GM18511 (cell line): ENCODE results near the gene SPATA25.
A peak's percentile ranks its signal among the peaks of the same experiment; 100 is the strongest.
"Not testable (repeated sequence)": the region's sequence is repeated elsewhere in the genome, so short reads cannot be mapped to it uniquely, and the experiment has no call there.

ENCODE experiments used
- ATAC-seq: cut with Tn5 transposase; IDR thresholded peaks from one replicate; pipeline ENCODE4 v1.9.1; 2021; ENCODE audit warnings: mild to moderate bottlenecking, moderate library complexity; ENCODE audit not compliant: unreplicated experiment

Gene SPATA25

GRCh38 chr20:45917790-45918141, 30.3 kb upstream of the SPATA25 start:
- no peak for ATAC-seq

GRCh38 chr20:45913116-45913515, 25.7 kb upstream of the SPATA25 start:
- no peak for ATAC-seq

DNA sequence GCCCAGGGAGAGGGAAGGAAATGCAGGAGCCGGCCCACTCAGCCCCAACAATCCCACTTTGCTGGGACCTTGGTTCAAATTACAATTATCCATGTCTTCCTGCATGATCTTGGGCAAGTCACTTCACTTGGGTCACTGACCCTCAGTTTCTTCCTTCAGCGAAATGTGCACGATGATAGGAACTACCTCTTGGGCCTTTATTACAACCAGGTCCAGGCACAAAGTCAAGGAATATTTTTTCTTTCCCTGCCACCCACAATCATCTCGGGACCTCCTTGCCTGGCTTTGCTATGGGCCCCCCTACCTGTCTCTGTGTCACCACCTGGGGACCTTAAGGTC, 24.9 kb upstream of the SPATA25 start:
- no peak for ATAC-seq

GRCh38 chr20:45911486-45912343, 24.3 kb upstream of the SPATA25 start, which contains the start of gene PLTP:
Gene PLTP, minus strand, starts transcription at chr20:45912155. Its CDS starts 703 bp downstream, at chr20:45911452.
- ATAC-seq: no peak

DNA sequence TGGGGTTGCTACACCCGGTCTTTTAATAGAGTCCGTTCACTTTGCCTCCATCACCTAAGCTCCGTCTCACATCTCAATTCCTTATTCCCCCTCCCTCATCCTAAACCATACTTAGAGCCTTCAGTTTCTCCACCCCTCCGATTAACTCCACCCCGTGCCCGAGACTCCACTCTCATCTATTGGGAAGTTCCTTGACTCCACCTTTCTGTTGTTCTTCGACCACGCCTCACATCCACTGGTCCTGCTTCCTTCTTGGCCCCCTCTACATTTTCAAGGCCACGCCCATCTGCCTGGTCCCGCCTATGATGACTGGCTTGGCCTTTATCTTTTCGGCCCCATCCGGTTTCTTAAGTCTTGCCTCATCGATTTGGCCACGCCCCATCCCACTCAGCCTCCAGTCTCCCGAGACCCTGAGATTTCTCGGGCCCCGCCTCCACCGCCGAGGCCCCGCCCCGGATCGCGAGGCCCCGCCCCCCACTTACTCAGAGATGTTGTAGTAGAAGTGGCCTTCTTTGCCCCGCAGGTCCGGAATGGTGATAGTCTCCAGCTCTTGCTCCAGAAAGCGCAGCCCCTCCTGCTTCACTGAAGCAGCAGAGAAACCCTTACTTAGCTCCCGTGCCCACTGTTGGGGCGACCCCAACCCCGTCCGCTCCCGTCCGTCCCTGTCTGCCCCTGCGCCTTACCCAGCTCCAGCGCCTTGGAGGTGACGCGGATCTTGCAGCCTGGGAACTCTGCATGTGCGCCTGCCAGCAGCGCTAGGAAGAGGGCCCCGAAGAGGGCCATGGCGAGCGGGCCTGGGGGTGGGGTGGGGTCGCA, 23.5 kb upstream of the SPATA25 start:
- peak; percentile 93 for ATAC-seq

GRCh38 chr20:45909817-45910669, 22.6 kb upstream of the SPATA25 start:
- ATAC-seq: no peak

GRCh38 chr20:45909336-45909808, 21.9 kb upstream of the SPATA25 start:
- no peak for ATAC-seq

- no peak for ATAC-seq
Observed at GRCh38 chr20:45908084-45908483, 20.7 kb upstream of the SPATA25 start.

- ATAC-seq: no peak
Observed at GRCh38 chr20:45907219-45907948, 20.0 kb upstream of the SPATA25 start.

DNA sequence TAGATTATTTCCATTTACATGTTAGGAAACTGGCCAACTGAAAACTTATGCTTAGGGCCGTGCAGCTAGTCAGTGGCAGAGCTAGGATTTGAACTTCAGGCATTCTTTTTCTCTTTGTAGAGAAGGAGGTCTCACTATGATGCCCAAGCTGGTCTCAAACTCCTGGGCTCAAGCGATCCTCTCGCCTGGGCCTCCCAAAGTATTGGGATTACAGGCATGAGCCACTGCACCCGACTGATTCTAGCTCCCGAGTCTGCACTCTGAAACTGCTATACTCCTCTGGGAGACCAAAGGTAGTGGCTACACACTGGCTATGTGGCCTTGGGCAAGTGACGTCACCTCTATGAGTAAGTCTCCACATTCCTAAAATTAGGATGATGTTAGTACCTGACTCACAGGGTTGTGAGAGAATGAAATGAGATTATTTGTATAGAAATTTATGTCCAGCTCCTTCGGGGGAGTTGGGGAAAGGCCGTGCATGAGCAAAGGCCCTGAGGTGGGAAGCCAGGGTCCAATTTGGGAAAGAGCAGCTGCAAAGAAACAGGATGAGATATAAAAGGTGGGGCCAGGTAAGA, 18.2 kb upstream of the SPATA25 start:
- ATAC-seq: no peak

- ATAC-seq: no peak
Observed at GRCh38 chr20:45904583-45905504, 17.4 kb upstream of the SPATA25 start.

- ATAC-seq: no peak
Observed at GRCh38 chr20:45902199-45902701, 14.8 kb upstream of the SPATA25 start.

DNA sequence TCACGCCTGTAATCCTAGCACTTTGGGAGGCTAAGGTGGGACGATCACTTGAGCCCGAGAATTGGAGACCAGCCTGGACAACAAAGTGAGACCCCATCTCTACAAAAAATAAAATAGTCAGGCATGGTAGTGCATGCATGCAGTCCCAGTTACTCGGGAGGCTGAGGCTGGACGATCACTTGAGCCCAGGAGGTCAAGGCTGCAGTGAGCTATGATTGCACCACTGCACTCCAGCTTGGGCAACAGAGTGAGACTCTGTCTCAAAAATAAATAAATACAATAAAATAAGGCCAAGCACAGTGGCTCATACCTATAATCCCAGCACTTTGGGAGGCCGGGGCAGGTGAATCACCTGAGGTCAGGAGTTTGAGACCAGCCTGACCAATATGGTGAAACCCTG, 13.9 kb upstream of the SPATA25 start:
- not testable (repeated sequence) for ATAC-seq

DNA sequence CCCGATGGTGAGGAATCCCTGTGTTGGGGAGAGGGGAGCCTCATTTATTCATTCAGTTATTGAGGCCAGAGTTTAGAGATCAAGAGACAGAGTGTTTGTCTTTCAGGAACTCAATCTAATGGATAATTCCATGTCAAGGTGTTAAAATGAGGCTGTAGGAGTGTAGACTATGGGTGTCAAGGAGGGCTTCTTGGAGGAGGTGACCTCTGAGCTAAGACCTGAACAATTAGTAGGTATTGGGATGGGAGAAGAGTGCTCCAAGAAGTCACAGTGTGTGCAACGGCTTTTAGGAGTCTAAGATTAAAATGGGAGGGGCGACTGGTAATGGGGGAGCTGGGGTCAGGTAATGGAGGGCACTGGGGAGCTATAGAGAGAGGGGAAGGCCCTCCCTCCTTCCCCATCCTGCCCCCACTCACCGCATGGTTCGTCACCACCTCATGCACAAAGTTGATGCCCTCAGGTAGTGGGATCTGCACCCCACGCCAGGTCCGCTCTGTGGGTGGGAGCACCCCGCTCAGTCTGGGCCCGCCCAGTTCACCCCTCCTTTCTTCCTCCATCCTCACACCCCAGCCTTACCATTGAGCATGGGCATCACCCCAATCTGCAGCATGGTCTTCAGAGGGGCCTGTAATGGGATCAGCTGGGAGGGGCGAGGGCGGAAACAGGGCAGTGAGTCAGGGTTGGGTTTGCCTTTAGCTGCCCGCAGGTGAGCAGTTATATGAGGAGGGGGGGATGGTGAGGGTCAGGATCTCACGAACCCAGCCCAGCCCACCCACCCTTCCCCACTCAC, 11.8 kb upstream of the SPATA25 start:
- no peak for ATAC-seq

DNA sequence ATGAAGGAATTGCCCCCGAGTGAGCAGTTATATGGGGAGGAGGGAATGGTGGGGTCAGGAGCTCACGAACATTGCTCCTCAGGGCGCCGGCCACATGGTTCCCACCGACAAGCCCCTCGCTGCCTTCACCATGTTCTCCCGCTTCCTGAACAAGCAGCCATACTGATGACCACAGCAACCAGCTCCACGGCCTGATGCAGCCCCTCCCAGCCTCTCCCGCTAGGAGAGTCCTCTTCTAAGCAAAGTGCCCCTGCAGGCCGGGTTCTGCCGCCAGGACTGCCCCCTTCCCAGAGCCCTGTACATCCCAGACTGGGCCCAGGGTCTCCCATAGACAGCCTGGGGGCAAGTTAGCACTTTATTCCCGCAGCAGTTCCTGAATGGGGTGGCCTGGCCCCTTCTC, 10.9 kb upstream of the SPATA25 start:
- no peak for ATAC-seq

DNA sequence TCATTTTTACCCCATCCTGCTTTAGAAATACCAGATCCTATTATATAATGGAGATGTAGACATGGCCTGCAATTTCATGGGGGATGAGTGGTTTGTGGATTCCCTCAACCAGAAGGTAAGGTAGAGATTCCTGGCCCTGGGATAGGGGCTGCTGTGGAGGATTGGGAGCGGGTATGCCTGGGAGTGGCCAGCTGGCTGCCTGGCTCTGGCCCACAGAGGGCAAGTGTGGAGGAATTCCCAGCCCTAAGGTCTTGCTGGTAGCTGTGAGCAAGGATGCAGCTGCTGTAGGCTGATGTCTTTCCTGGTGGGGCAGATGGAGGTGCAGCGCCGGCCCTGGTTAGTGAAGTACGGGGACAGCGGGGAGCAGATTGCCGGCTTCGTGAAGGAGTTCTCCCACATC, 10.3 kb upstream of the SPATA25 start:
- ATAC-seq: no peak

GRCh38 chr20:45897289-45897688, 9.9 kb upstream of the SPATA25 start:
- no peak for ATAC-seq

- ATAC-seq: no peak
Observed at GRCh38 chr20:45896641-45897161, 9.3 kb upstream of the SPATA25 start.
